ENCODE results near the gene PMM2.

Gene PMM2

DNA sequence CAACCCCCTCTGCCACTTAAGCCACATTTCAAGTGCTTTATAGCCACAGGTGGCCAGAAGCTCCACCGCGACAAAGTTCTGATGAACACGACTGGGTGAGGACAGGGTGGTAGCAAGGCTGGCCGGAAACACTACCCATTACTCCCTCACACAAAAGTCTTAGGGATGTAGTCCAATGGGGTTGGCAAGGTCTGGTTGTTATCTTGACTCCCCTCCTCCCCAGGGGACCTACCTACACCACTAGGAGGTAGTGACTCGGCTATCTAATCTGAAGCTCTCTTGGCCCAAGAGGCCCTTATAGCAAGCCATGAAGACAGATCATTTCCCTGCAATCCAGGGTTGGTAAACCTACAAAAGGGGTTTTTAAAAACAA is 92.9 kb downstream of the PMM2 start:
- DNase-seq = no peak

DNA sequence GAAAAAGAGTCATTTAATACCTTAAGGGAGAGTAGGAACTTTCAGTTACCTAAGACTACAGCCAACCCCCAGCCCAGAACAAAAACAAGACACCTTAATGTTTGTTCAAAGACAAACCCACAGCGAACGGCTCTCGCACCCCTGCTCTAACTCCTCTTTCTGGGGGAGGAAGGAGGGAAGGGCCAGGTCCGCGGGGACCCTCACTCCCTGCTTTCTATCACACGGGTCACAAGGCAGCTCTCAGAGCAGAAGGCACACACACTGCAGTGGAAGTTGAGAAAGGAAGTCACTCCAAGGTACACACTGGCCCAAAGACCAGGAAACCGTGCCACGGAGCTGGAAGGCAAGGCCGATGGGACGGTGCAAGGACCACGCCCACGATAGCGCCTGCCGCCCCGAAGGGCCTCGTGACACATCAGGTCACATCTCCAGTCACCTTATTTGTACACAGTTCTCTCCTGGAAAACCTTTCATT is 94.5 kb downstream of the PMM2 start:
- DNase-seq = no peak

DNA sequence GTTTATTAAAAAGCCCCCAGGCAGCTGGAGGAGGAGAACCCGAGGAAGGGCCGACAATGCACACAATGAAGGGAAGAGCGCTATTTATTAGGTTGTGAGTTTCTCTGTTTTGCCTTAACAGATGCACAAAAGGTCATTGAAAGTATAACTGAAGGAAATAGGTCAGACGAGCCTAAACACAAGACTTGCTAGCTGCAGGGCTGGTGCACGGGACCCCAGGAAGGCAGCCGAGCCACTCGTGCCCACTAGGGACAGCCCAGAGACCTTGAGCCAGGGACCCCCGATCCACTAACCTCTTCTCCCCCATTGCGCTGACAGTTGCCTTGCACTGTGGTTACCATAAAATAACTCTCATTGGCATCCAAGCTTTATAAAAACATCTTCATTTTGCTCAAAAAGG is 95.8 kb downstream of the PMM2 start:
- no peak for DNase-seq

DNA sequence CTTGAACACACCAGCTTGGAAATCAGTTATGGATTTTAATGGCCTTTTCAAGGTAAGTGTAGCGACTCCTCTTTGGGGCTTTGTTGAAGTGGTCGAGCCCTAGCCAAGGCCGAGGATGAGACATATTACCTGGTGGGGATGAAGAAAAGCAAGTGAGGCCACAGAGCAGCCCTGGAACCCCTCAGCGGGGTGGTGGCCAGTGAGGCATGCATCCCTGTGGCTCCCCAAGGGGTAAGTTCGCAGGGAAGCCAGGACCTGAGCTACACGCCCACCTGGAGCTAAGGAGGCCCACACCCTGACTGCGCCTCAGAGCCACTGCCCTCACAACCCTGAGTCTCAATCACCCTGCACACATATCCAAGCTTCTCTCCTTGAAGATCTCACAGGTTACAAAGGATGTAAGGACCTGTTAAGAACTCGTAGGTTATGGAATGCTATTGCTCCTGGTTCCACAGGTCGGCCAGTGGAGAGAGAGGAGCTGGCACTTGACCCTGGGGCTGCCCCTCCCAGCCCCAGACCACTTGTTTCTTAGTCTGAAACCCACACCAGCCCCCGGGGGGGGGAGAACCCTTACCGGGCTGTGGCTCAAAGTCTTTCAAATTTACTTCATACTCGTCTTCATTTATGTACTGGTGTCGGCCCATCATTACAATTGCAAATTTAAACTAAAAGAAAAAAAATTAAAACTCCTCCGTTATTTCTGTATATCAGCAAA is 96.5 kb downstream of the PMM2 start:
- no peak for DNase-seq

GRCh38 chr16:8894736-8895334 is 97.2 kb downstream of the PMM2 start:
- no peak for DNase-seq

DNA sequence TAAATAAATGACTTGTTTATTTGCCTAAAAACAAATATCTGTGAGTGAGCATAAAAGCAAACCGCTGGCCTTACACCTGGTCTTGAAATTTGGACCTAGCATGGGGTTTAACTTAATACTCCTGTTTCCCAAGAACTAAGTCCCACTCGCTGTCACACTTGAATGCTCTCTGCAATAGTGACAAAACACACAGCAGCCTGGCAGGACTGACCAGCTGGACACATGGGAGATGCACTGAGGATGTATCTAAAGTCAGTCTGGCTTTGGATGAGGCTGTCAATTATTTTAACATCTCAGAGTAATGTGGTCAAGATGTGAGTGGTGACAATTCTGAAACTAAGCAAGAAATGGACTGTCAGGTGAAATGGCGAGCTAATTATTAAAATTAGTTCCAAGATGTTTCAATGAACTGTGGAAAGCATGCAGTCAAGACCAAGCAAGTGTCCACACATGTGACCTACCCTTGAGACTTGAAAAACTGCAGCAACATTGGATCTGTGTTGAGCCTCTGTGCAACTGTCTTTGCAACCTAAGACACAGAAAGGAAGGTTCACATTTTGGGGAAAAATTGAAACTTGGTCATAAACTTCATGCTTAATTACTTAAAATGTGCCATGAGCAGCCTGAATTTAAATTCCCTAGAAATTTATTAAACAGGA is 101.2 kb downstream of the PMM2 start:
- no peak for DNase-seq
